GM12874 (cell line): ENCODE data around the gene PTPRH.

Source experiments
- CTCF ChIP-seq: IDR thresholded peaks from 2 replicates; pipeline ENCODE4 v1.5.1; 2011; ENCODE audit warnings: low read depth, mild to moderate bottlenecking, control low read depth, low read length, moderate library complexity; ENCODE audit not compliant: insufficient read depth

PTPRH gene

GRCh38 chr19:55160986-55161365, 48.3 kb downstream of the PTPRH start:
- TF ChIP-seq CTCF = no peak

DNA sequence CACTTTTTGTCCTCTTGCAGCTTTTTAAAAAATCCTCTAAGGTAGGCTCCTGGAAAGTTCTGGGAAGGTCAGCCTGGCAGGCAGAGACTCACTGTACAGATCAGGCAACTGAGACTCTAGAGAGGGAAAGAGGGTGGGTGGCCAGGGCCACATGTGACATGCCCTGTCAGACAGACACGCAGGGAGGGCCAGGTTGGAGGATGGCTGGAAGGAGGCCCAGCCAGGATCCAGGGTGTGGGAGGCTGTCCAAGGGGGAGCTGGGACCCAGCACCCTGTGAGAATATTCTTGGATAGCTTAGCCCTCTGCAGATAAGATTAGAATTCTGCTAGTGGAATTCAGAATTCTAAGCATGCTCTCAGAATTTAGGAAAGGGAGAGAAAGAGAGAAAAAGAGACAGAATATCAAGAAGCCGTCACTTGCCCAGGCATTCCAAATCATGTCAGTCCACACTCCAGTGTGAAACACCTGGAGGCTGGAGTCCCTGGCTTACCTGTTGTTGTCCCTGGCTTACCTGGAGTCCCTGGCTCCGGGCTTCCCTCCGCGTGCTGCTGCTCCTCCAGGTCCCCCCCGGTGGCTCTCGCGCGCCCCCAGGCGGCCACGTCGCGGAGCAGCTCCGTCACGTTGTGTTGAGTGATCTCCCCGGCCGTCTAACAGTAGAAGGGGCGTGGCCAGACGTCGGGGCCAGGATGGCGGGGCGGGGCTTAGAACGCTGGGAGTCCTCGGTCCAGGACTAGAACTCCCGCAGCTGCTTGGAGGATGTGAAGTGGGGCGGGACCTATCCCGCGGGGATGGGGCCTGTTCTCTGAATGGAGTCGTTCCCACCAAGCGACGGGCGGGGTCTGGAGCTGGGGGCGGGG, 48.9 kb downstream of the PTPRH start:
- peak; percentile 96 for TF ChIP-seq CTCF

- TF ChIP-seq CTCF = no peak
Measured at GRCh38 chr19:55158848-55159749, 50.2 kb downstream of the PTPRH start.

DNA sequence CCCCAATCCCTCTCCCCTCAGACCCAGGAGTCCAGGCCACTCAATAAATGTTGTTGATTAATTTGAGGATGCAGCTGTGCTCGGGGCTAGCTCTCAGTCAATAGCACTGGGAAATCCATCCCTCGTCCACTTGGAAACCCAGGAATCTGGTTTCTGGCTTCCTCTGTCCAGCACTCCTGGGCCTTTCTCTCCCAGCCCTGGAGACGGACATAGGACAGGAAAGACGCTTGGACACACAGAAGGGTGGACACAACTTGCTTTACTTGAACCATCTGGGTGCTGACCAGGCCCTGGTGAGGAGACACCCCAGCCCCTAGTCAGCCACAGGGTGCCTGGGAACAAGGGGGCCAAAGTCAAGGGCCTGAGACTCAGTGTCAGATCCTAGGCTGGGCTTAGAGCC, 50.9 kb downstream of the PTPRH start:
- TF ChIP-seq CTCF = no peak

DNA sequence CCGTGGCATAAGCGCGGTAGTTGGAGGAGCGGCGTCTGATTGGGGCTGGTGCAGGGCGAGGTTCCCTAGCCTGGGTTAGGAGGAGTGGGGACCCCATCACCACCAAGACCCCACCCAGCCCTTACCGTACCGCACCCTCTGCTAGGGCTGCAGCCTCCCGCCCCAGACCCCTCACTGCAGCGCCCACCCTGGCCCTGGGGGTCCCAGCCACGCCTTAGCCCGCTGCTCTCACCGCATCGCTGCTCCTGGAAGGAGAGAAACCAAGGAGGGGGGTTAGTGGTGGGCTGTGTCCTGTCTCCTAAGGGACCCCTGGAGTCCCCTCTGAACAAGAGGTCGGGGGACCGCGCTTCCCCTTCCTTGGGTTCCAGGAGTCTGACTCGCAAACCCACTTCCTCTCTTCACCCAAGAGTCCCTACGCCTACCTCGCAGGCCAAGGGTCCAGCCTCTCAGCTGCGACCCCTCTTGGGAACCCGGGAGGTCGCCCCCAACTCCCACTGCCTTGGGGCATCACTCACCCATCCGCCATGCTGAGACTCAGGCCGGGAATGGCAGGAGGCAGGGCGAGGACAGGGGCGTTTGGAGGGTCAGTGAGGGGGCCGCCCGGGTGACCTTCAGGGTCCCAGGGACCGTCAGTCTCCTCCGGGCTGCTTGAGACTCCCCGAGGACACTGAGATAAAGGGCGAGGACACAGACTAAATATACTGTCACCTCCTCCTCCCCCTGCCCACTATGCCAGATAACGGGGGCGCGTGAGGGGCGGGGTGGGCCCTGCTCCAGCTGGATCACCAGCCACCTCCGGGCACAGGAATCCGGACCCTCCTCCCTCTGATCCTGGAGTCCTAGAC, 52.0 kb downstream of the PTPRH start, which contains the start of gene TNNI3:
TSS of gene TNNI3 (minus strand) at position 669 of the 845 bp plus-strand sequence. CDS start at position 526, 143 bp downstream.
- no peak for TF ChIP-seq CTCF

DNA sequence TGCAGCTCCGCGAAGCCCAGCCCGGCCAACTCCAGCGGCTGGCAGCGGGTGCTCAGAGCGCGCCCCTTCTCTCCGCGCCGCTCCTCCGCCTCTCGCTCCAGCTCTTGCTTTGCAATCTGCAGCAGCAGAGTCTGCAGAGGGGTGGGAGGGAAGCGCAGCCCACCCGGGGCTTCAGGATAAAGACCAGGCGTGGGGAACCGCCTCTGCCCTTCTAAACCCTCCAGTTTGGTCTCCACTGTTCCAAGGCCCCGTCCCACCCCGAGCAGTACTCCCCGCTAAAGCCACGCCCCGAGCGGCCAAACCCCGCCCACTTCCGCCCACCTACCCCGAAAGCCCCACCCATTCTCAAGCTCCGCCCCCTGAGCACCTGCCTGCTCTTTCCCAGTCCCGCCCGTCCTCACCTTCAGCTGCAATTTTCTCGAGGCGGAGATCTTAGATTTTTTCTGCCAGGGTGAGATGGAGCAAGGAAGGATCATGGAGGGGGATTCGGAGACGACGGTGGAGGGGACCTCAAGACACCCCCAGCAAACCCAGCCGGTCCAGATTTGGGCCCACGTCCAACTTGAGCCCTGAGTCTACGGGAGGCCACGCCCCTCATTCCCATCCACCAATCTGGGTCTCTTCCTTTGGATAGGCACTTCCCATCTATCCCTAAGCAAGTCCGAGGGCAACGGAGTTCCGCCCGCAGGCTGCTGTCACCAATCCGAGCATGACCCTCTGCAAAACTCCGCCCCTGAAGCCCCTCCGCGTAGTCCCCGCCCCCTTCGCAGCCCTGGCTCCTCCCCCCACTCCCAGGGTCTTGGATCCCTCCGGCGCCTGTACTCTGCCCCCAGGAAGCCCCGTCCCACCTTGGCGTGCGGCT, 52.9 kb downstream of the PTPRH start:
- TF ChIP-seq CTCF = no peak
